Measurements from ENCODE around the gene DCLK2. TPM values are rescaled to one million over a fixed set of nuclear protein-coding genes. Genes with fewer than 3 reads are reported as not detected.

DCLK2 gene
- total RNA-seq, 1 donor from 2014 or later = not detected

GRCh38 chr4:150205016-150205415 lies 126.8 kb downstream of the DCLK2 start:
- intact Hi-C loops (cut with micrococcal nuclease) = no loop called here
- H3K4me1 Mint-ChIP-seq = no peaks in the 10 kb centered on the region
- H3K27me3 Mint-ChIP-seq = peaks cover 15% of the 10 kb centered on the region
- no peaks in the 10 kb centered on the region for H3K9me3 Mint-ChIP-seq
- H3K27ac Mint-ChIP-seq = no peak overlapping the region
- no peak overlapping the region for H3K4me3 Mint-ChIP-seq
- no peaks in the 10 kb centered on the region for H3K36me3 Mint-ChIP-seq (ENCODE audit: low read depth)
- DNase-seq = no peak

DNA sequence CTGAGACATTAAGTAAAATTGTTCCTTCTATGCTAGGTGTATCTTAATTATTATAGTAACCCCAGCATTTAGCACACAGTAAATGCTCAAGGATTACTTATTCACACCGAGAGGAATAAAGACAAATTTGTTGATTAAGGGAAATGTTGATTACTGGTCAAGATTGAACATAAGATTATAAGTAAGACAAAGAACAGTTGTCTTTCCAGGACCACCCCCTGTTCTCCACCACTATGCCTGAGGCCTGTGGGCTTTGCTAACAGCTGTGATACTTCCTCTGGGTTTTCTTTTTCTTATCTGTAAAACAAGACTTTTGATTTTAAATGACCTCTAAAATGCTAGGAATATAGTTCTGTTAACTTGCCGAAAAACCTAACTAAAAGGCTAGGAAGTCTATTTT lies 128.0 kb downstream of the DCLK2 start:
- Mint-ChIP-seq H3K36me3 (ENCODE audit: low read depth) (no peaks in the 10 kb centered on the region), H3K9me3 (no peaks in the 10 kb centered on the region)
- intact Hi-C loops (cut with micrococcal nuclease) = no loop called here

GRCh38 chr4:150206954-150207353 lies 128.7 kb downstream of the DCLK2 start:
- H3K4me1 Mint-ChIP-seq = no peaks in the 10 kb centered on the region
- H3K4me3 Mint-ChIP-seq = no peak overlapping the region
- no peaks in the 10 kb centered on the region for H3K9me3 Mint-ChIP-seq
- no peaks in the 10 kb centered on the region for H3K36me3 Mint-ChIP-seq (ENCODE audit: low read depth)
- DNase-seq = no peak
- peaks cover 19% of the 10 kb centered on the region for H3K27me3 Mint-ChIP-seq
- no peak overlapping the region for H3K27ac Mint-ChIP-seq
- intact Hi-C loops (cut with micrococcal nuclease) = no loop called here

More for the DNA sequence above, 128.0 kb downstream of the DCLK2 start:
- Mint-ChIP-seq H3K27me3 (peaks cover 15% of the 10 kb centered on the region), H3K4me3 (no peak overlapping the region), H3K4me1 (no peaks in the 10 kb centered on the region), H3K27ac (no peak overlapping the region)
- DNase-seq = no peak

DNA sequence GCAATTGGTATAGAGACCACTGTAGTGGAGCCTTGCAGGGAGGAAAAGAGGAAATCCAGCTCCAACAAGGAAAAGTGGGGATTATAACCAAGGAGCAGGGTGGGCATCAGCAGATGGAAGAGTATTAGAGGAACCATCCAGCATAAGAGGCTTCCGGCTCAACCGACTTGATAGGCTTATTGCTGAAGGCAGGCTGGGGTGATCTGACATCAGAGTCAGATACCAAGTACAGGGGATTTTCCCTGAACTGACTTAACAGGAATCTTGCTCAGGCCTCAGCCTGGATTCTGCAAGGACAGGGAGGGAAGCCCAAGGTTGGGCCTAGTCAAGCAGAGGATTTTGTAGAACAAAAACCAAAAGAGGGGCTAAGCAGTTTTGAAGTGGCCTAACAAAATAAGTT lies 129.6 kb downstream of the DCLK2 start:
- no peaks in the 10 kb centered on the region for H3K4me1 Mint-ChIP-seq
- H3K27ac Mint-ChIP-seq = no peak overlapping the region
- intact Hi-C loops (cut with micrococcal nuclease) = no loop called here
- peaks cover 22% of the 10 kb centered on the region for H3K27me3 Mint-ChIP-seq
- no peaks in the 10 kb centered on the region for H3K9me3 Mint-ChIP-seq
- no peak overlapping the region for H3K4me3 Mint-ChIP-seq
- H3K36me3 Mint-ChIP-seq (ENCODE audit: low read depth) = no peaks in the 10 kb centered on the region
- no peak for DNase-seq

- no peaks in the 10 kb centered on the region for H3K9me3 Mint-ChIP-seq
- no peak for DNase-seq
- H3K4me3 Mint-ChIP-seq = no peak overlapping the region
- H3K27me3 Mint-ChIP-seq = peaks cover 13% of the 10 kb centered on the region
- no peak overlapping the region for H3K27ac Mint-ChIP-seq
- intact Hi-C loops (cut with micrococcal nuclease) = no loop called here
- H3K36me3 Mint-ChIP-seq (ENCODE audit: low read depth) = no peaks in the 10 kb centered on the region
- H3K4me1 Mint-ChIP-seq = no peaks in the 10 kb centered on the region
Measured at GRCh38 chr4:150209140-150209829, 131.0 kb downstream of the DCLK2 start.

GRCh38 chr4:150211016-150211415 lies 132.8 kb downstream of the DCLK2 start:
- intact Hi-C loops (cut with micrococcal nuclease) = no loop called here
- Mint-ChIP-seq H3K4me3 (no peak overlapping the region), H3K27me3 (peaks cover 11% of the 10 kb centered on the region), H3K27ac (no peak overlapping the region), H3K4me1 (no peaks in the 10 kb centered on the region), H3K36me3 (ENCODE audit: low read depth) (no peaks in the 10 kb centered on the region), H3K9me3 (no peaks in the 10 kb centered on the region)
- DNase-seq = no peak

DNA sequence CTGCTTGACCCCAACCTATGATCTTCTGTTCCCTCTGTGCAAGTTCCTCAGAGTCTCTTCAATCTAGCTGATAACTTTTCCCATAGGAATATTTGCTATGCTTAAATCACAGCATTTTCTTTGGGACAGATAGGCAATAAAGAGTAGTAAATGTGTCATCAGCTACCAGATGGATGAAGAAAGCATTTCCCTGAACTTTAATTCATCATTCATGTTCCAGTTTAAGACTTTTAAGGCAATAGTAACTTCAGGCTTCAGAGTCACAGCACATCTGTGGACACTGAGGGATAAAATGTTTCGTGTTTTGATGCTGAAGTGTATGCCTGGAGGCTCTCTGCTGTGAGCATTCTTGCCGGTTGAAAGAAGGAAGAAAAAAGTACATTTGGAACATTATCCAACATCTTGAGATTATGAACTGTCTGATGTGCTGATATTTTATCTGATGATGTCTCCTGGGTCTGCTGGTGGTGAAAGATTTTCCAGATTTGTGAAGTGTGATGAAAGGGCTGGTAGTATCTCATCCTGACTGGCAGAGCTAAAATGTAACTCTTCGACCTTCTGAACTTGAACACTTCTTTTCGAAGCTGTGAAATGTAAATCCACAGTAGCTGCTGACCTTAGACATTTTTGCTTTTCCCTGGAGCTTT lies 133.7 kb downstream of the DCLK2 start:
- H3K4me3 Mint-ChIP-seq = no peak overlapping the region
- no peaks in the 10 kb centered on the region for H3K9me3 Mint-ChIP-seq
- H3K4me1 Mint-ChIP-seq = no peaks in the 10 kb centered on the region
- DNase-seq = no peak
- H3K27ac Mint-ChIP-seq = no peak overlapping the region
- no peaks in the 10 kb centered on the region for H3K36me3 Mint-ChIP-seq (ENCODE audit: low read depth)
- H3K27me3 Mint-ChIP-seq = peaks cover 7% of the 10 kb centered on the region
- intact Hi-C loops (cut with micrococcal nuclease) = no loop called here

- no peak for DNase-seq
- intact Hi-C loops (cut with micrococcal nuclease) = no loop called here
- H3K4me1 Mint-ChIP-seq = no peaks in the 10 kb centered on the region
- H3K27me3 Mint-ChIP-seq = peaks cover 7% of the 10 kb centered on the region
- no peaks in the 10 kb centered on the region for H3K9me3 Mint-ChIP-seq
- H3K27ac Mint-ChIP-seq = no peak overlapping the region
- no peaks in the 10 kb centered on the region for H3K36me3 Mint-ChIP-seq (ENCODE audit: low read depth)
- no peak overlapping the region for H3K4me3 Mint-ChIP-seq
Measured at GRCh38 chr4:150212485-150212884, 134.2 kb downstream of the DCLK2 start.

DNA sequence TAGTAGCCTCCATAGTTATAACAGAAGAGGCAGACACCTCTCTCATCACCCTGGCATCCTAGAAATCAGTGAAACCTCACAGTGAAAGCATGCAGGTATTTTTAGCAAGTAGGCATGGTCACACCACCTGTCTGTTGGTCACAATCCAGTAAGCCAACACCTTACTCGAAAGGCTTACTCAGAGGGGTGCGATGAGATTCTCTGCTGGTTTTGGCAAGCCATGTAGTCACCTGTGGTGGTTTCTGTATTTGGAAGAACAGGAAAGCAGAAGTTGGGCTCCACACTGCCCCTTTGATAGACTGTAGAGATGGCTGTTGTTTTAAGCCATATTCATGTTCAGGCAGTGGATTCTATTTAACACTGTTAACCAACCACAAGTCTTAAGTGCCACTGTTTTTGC lies 134.7 kb downstream of the DCLK2 start:
- no peaks in the 10 kb centered on the region for H3K4me1 Mint-ChIP-seq
- DNase-seq = no peak
- intact Hi-C loops (cut with micrococcal nuclease) = no loop called here
- H3K27me3 Mint-ChIP-seq = peaks cover 7% of the 10 kb centered on the region
- no peak overlapping the region for H3K4me3 Mint-ChIP-seq
- no peak overlapping the region for H3K27ac Mint-ChIP-seq
- H3K36me3 Mint-ChIP-seq (ENCODE audit: low read depth) = no peaks in the 10 kb centered on the region
- H3K9me3 Mint-ChIP-seq = no peaks in the 10 kb centered on the region

GRCh38 chr4:150215601-150216000 lies 137.4 kb downstream of the DCLK2 start:
- H3K9me3 Mint-ChIP-seq = no peaks in the 10 kb centered on the region
- H3K4me3 Mint-ChIP-seq = no peak overlapping the region
- intact Hi-C loops (cut with micrococcal nuclease) = no loop called here
- no peak for DNase-seq
- peaks cover 7% of the 10 kb centered on the region for H3K27me3 Mint-ChIP-seq
- no peaks in the 10 kb centered on the region for H3K36me3 Mint-ChIP-seq (ENCODE audit: low read depth)
- no peak overlapping the region for H3K27ac Mint-ChIP-seq
- no peaks in the 10 kb centered on the region for H3K4me1 Mint-ChIP-seq

GRCh38 chr4:150216726-150217125 lies 138.5 kb downstream of the DCLK2 start:
- Mint-ChIP-seq H3K9me3 (no peaks in the 10 kb centered on the region), H3K27me3 (peaks cover 3% of the 10 kb centered on the region), H3K4me1 (no peaks in the 10 kb centered on the region), H3K27ac (no peak overlapping the region), H3K36me3 (ENCODE audit: low read depth) (no peaks in the 10 kb centered on the region), H3K4me3 (no peak overlapping the region)
- DNase-seq = no peak
- intact Hi-C loops (cut with micrococcal nuclease) = no loop called here

DNA sequence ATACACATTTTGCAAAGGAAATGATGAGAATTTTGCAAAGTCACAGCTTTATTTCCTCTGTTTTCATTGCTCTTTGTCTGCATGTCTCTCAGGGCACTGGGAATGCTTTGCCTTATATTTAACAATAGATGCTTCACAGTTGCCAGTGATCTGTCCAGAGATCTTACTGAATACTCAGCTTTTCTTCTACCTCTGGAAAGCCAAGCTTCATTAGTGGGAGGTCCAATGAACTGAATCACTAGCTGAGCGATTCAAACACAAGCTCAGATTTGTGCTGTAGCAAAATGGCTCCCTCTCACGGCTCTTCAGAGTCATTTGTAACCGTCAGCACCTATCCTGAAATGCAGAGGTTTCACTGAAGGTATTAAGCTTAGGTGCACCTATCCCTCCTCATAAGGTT lies 138.9 kb downstream of the DCLK2 start:
- H3K36me3 Mint-ChIP-seq (ENCODE audit: low read depth) = no peaks in the 10 kb centered on the region
- no peak overlapping the region for H3K27ac Mint-ChIP-seq

GRCh38 chr4:150217808-150218207 lies 139.6 kb downstream of the DCLK2 start:
- H3K4me3 Mint-ChIP-seq = no peak overlapping the region
- intact Hi-C loops (cut with micrococcal nuclease) = no loop called here
- no peak overlapping the region for H3K27ac Mint-ChIP-seq
- no peaks in the 10 kb centered on the region for H3K36me3 Mint-ChIP-seq (ENCODE audit: low read depth)
- H3K27me3 Mint-ChIP-seq = no peaks in the 10 kb centered on the region
- no peaks in the 10 kb centered on the region for H3K9me3 Mint-ChIP-seq
- no peak for DNase-seq
- no peaks in the 10 kb centered on the region for H3K4me1 Mint-ChIP-seq

More for the DNA sequence above, 138.9 kb downstream of the DCLK2 start:
- intact Hi-C loops (cut with micrococcal nuclease) = no loop called here
- Mint-ChIP-seq H3K4me1 (no peaks in the 10 kb centered on the region), H3K9me3 (no peaks in the 10 kb centered on the region), H3K27me3 (peaks cover under 1% of the 10 kb centered on the region), H3K4me3 (no peak overlapping the region)
- DNase-seq = no peak

- intact Hi-C loops (cut with micrococcal nuclease) = no loop called here
Measured at GRCh38 chr4:150218447-150218846, 140.2 kb downstream of the DCLK2 start.

DNA sequence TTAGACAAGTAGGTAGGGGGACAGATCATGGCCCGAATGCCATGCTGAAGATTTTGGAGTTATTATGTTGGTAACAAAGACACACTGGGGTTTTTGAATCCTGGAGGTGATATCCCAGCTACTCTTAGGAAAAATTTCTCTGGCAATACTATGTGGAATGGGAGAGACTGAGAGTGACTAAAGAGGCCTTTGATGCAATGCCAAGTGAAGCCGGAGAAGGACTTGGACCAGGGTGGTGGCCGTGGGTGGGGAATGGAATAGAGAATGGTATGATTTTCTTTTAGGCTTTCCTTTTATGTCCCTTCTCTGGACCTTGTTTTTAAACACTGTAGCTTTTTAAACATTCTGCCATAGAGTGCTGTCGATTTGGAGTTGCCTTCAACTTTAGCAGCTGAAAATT lies 141.6 kb downstream of the DCLK2 start:
- Mint-ChIP-seq H3K27me3 (no peaks in the 10 kb centered on the region), H3K27ac (no peak overlapping the region), H3K36me3 (ENCODE audit: low read depth) (no peaks in the 10 kb centered on the region), H3K9me3 (no peaks in the 10 kb centered on the region), H3K4me3 (no peak overlapping the region), H3K4me1 (no peaks in the 10 kb centered on the region)
- intact Hi-C loops (cut with micrococcal nuclease) = no loop called here
- DNase-seq = no peak

More at GRCh38 chr4:150218447-150218846, 140.2 kb downstream of the DCLK2 start:
- no peaks in the 10 kb centered on the region for H3K4me1 Mint-ChIP-seq
- H3K9me3 Mint-ChIP-seq = no peaks in the 10 kb centered on the region
- no peak overlapping the region for H3K27ac Mint-ChIP-seq
- H3K4me3 Mint-ChIP-seq = no peak overlapping the region
- no peak for DNase-seq
- H3K36me3 Mint-ChIP-seq (ENCODE audit: low read depth) = no peaks in the 10 kb centered on the region
- H3K27me3 Mint-ChIP-seq = no peaks in the 10 kb centered on the region

Data from activated CD4-positive, alpha-beta T cell treated with anti-CD3 and anti-CD28 coated beads, Interleukin-2, amount 10 ng/mL, durations not matched to agents 24 days and 14 days (primary cell).